Osteocyte (in vitro differentiated cells): Measurements from ENCODE around the gene PPP1R3F. TPM values are rescaled to one million over a fixed set of nuclear protein-coding genes. Genes with fewer than 3 reads are reported as not detected.
"Not testable (repeated sequence)": the region's sequence is repeated elsewhere in the genome, so short reads cannot be mapped to it uniquely, and the experiment has no call there.

Source experiments
- DNase-seq: peaks from one replicate; pipeline ENCODE4 v3.0.0; 2021; ENCODE audit warnings: mixed read lengths; ENCODE audit not compliant: unreplicated experiment; ENCODE audit errors: extremely low spot score
- H3K27ac Mint-ChIP-seq: one replicate; pipeline ENCODE4 v1.8.0; 2021; ENCODE audit warnings: mild to moderate bottlenecking, mixed read lengths; ENCODE audit not compliant: unreplicated experiment
- H3K27me3 Mint-ChIP-seq: one replicate; pipeline ENCODE4 v1.8.0; 2021; ENCODE audit warnings: mixed read lengths; ENCODE audit not compliant: unreplicated experiment
- H3K36me3 Mint-ChIP-seq: one replicate; pipeline ENCODE4 v1.8.0; 2021; ENCODE audit warnings: mixed read lengths; ENCODE audit not compliant: unreplicated experiment
- H3K4me1 Mint-ChIP-seq: one replicate; pipeline ENCODE4 v1.8.0; 2021; ENCODE audit warnings: mixed read lengths; ENCODE audit not compliant: unreplicated experiment
- H3K4me3 Mint-ChIP-seq: one replicate; pipeline ENCODE4 v1.8.0; 2021; ENCODE audit warnings: mild to moderate bottlenecking, moderate library complexity, mixed read lengths; ENCODE audit not compliant: unreplicated experiment
- H3K9me3 Mint-ChIP-seq: one replicate; pipeline ENCODE4 v1.8.0; 2021; ENCODE audit warnings: mixed read lengths; ENCODE audit not compliant: unreplicated experiment
- CTCF ChIP-seq: fragments of 200-600 bp; sonication (generic); IDR thresholded peaks from 2 replicates; pipeline ENCODE4 v1.5.0; 2021; ENCODE audit warnings: antibody characterized with exemption, mild to moderate bottlenecking, moderate library complexity
- total RNA-seq: library from RNA; stranded (reverse); gene quantifications from 2 replicates; pipeline ENCODE4 v1.2.1, GENCODE V29; 2021

PPP1R3F gene
- total RNA-seq, 1 donor from 2014 or later: 9.2 TPM

DNA sequence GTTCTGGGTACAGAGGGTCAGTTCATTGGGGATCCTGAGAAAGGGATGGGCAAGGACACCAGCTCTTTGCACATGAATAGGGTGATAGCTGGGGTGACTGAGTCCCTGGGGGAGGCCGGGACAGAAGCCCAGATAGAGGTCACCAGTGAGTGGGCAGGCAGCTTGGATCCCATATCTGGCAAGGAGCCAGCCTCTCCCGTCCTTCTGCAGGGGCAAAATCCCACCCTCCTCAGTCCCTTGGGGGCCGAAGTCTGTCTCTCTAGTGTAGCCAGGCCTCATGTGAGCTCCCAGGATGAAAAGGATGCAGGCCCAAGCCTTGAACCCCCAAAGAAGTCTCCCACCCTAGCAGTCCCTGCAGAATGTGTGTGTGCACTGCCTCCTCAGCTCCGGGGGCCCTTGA is 17.0 kb downstream of the PPP1R3F start:
- Mint-ChIP-seq H3K9me3 (no peaks in the 10 kb centered on the region), H3K36me3 (no peaks in the 10 kb centered on the region), H3K27me3 (no peaks in the 10 kb centered on the region), H3K4me3 (no peak overlapping the region), H3K27ac (no peak overlapping the region), H3K4me1 (no peaks in the 10 kb centered on the region)
- TF ChIP-seq CTCF: no peak
- DNase-seq: no peak

DNA sequence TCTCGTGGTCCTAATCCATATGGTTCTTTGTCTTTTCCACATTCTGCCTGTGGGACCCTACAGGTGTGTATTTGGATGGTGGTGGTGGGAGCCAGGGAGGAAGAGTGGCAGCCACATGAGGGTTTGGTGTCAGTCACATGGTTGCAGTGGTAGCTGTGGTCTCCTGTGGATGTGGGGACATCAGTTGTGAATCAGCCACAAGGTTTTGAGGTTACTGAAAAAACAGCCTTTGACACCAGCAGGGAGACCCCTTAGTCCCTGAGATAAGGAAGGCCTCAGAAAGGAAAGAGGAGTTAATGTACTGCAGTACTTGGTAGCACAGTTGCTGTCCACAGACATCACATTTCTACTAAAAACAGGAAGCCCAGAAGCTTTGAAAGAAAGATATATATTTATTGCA is 18.1 kb downstream of the PPP1R3F start:
- Mint-ChIP-seq H3K27ac (no peak overlapping the region), H3K4me1 (peaks cover 4% of the 10 kb centered on the region), H3K27me3 (no peaks in the 10 kb centered on the region), H3K36me3 (no peaks in the 10 kb centered on the region), H3K4me3 (no peak overlapping the region), H3K9me3 (no peaks in the 10 kb centered on the region)
- no peak for TF ChIP-seq CTCF
- no peak for DNase-seq

DNA sequence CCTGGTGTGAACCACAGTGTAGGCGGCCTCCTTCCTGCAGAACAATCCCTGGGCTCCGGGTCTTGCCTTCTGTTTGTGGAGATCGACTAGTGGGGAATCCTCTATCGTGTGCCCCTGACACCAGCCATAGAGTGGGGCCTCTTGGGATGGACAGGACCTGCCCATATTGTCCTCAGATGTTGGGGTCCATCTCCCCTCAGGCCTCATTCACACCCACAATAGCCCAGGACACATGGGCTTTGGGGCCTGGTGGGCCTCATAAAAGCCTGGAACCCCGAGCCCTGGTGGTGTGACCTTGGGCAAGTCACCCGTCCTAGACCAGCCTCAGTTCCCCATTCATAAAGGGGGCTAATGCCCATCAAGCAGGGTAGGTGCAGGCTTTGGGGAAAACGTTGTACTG is 20.6 kb downstream of the PPP1R3F start:
- H3K4me1 Mint-ChIP-seq: peaks cover 4% of the 10 kb centered on the region
- no peak for TF ChIP-seq CTCF
- H3K27ac Mint-ChIP-seq: no peak overlapping the region
- H3K36me3 Mint-ChIP-seq: no peaks in the 10 kb centered on the region
- H3K9me3 Mint-ChIP-seq: no peaks in the 10 kb centered on the region
- no peaks in the 10 kb centered on the region for H3K27me3 Mint-ChIP-seq
- DNase-seq: no peak
- no peak overlapping the region for H3K4me3 Mint-ChIP-seq

- Mint-ChIP-seq H3K27me3 (peaks cover 5% of the 10 kb centered on the region), H3K4me3 (no peak overlapping the region), H3K27ac (no peak overlapping the region), H3K4me1 (peaks cover 4% of the 10 kb centered on the region), H3K9me3 (peaks cover 3% of the 10 kb centered on the region), H3K36me3 (no peaks in the 10 kb centered on the region)
- DNase-seq: no peak
- peak; percentile 58 for TF ChIP-seq CTCF
Measured at GRCh38 chrX:49291615-49292337, 22.2 kb downstream of the PPP1R3F start.

- Mint-ChIP-seq H3K4me1 (peaks cover 4% of the 10 kb centered on the region), H3K4me3 (no peak overlapping the region), H3K9me3 (peaks cover 3% of the 10 kb centered on the region), H3K27ac (no peak overlapping the region), H3K27me3 (peaks cover 5% of the 10 kb centered on the region), H3K36me3 (no peaks in the 10 kb centered on the region)
- TF ChIP-seq CTCF: no peak
- DNase-seq: no peak
Measured at GRCh38 chrX:49292400-49293362, 23.1 kb downstream of the PPP1R3F start.

DNA sequence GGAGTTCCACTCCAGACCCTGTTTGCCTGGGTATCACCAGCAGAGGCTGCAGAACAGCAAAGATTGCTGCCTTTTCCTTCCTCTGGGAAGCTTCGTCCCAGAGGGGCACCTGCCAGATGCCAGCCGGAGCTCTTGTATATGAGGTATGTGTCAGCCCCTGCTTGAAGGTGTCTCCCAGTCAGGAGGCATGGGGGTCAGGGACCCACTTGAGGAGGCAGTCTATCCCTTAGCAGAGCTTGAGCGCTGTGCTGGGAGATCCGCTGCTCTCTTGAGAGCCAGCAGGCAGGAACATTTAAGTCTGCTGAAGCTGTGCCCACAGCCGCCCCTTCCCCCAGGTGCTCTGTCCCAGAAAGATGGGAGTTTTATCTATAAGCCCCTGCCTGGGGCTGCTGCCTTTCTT is 29.7 kb downstream of the PPP1R3F start:
- H3K4me1 Mint-ChIP-seq, H3K27me3 Mint-ChIP-seq, H3K4me3 Mint-ChIP-seq, H3K36me3 Mint-ChIP-seq, H3K27ac Mint-ChIP-seq, H3K9me3 Mint-ChIP-seq: not testable (repeated sequence)
- DNase-seq: peak; percentile 62
